ENCODE results near the gene THOC7. TPM values are rescaled to one million over a fixed set of nuclear protein-coding genes. Genes with fewer than 3 reads are reported as not detected.

The THOC7 gene
- total and polyA plus RNA-seq, 9 donors, result 48.6 to 64.1 (median 56.7) TPM

GRCh38 chr3:63886858-63887257 lies 23.3 kb upstream of the THOC7 start:
- no peak overlapping the region for H3K4me3 ChIP-seq (ENCODE audit: low read length)
- DNase-seq, result no peak
- no peaks in the 10 kb centered on the region for H3K9me3 ChIP-seq (replicated peaks; ENCODE audit: control insufficient read depth, low read depth, low read length)
- no peaks in the 10 kb centered on the region for H3K27me3 ChIP-seq (ENCODE audit: control insufficient read depth, insufficient read depth, low read length)
- peaks cover 2% of the 10 kb centered on the region for H3K36me3 ChIP-seq (ENCODE audit: control insufficient read depth, insufficient read depth, low read length)
- WGBS (ENCODE audit: insufficient coverage), result 81% methylated on average over 3 of the region's 3 CpGs
- H3K4me1 ChIP-seq (ENCODE audit: control insufficient read depth, insufficient read depth, low read length), result no peaks in the 10 kb centered on the region
- no peak overlapping the region for H3K27ac ChIP-seq (ENCODE audit: low read length)

GRCh38 chr3:63880653-63881052 lies 17.0 kb upstream of the THOC7 start:
- Histone ChIP-seq H3K4me3 (ENCODE audit: low read length) (no peak overlapping the region), H3K9me3 (replicated peaks; ENCODE audit: control insufficient read depth, low read depth, low read length) (no peaks in the 10 kb centered on the region), H3K27ac (ENCODE audit: low read length) (no peak overlapping the region), H3K27me3 (ENCODE audit: control insufficient read depth, insufficient read depth, low read length) (no peaks in the 10 kb centered on the region), H3K36me3 (ENCODE audit: control insufficient read depth, insufficient read depth, low read length) (no peaks in the 10 kb centered on the region), H3K4me1 (ENCODE audit: control insufficient read depth, insufficient read depth, low read length) (no peaks in the 10 kb centered on the region)
- no CpG with 5 or more reads among the region's 5 CpGs for WGBS (ENCODE audit: insufficient coverage)
- DNase-seq, result no peak

- H3K27me3 ChIP-seq (ENCODE audit: control insufficient read depth, insufficient read depth, low read length), result no peaks in the 10 kb centered on the region
- no peak for DNase-seq
- WGBS (ENCODE audit: insufficient coverage), result 83% methylated on average over 1 of the region's 2 CpGs
- H3K4me1 ChIP-seq (ENCODE audit: control insufficient read depth, insufficient read depth, low read length), result no peaks in the 10 kb centered on the region
- H3K4me3 ChIP-seq (ENCODE audit: low read length), result no peak overlapping the region
- H3K9me3 ChIP-seq (replicated peaks; ENCODE audit: control insufficient read depth, low read depth, low read length), result no peaks in the 10 kb centered on the region
- H3K27ac ChIP-seq (ENCODE audit: low read length), result no peak overlapping the region
- H3K36me3 ChIP-seq (ENCODE audit: control insufficient read depth, insufficient read depth, low read length), result peaks cover 2% of the 10 kb centered on the region
These were observed 14.9 kb upstream of the THOC7 start for GRCh38 chr3:63878394-63879060.

- Histone ChIP-seq H3K9me3 (replicated peaks; ENCODE audit: control insufficient read depth, low read depth, low read length) (no peaks in the 10 kb centered on the region), H3K4me1 (ENCODE audit: control insufficient read depth, insufficient read depth, low read length) (no peaks in the 10 kb centered on the region), H3K36me3 (ENCODE audit: control insufficient read depth, insufficient read depth, low read length) (peaks cover 2% of the 10 kb centered on the region), H3K4me3 (ENCODE audit: low read length) (no peak overlapping the region), H3K27me3 (ENCODE audit: control insufficient read depth, insufficient read depth, low read length) (no peaks in the 10 kb centered on the region), H3K27ac (ENCODE audit: low read length) (no peak overlapping the region)
- no CpG with 5 or more reads among the region's 3 CpGs for WGBS (ENCODE audit: insufficient coverage)
- no peak for DNase-seq
These were observed 14.3 kb upstream of the THOC7 start for GRCh38 chr3:63877737-63878393.

- no peaks in the 10 kb centered on the region for H3K4me1 ChIP-seq (ENCODE audit: control insufficient read depth, insufficient read depth, low read length)
- peaks cover 2% of the 10 kb centered on the region for H3K36me3 ChIP-seq (ENCODE audit: control insufficient read depth, insufficient read depth, low read length)
- WGBS (ENCODE audit: insufficient coverage), result no CpG with 5 or more reads among the region's 3 CpGs
- no peaks in the 10 kb centered on the region for H3K27me3 ChIP-seq (ENCODE audit: control insufficient read depth, insufficient read depth, low read length)
- no peak for DNase-seq
- H3K27ac ChIP-seq (ENCODE audit: low read length), result no peak overlapping the region
- no peaks in the 10 kb centered on the region for H3K9me3 ChIP-seq (replicated peaks; ENCODE audit: control insufficient read depth, low read depth, low read length)
- H3K4me3 ChIP-seq (ENCODE audit: low read length), result no peak overlapping the region
These were observed 12.7 kb upstream of the THOC7 start for GRCh38 chr3:63876260-63876659.

- no peak overlapping the region for H3K27ac ChIP-seq (ENCODE audit: low read length)
- no peaks in the 10 kb centered on the region for H3K4me1 ChIP-seq (ENCODE audit: control insufficient read depth, insufficient read depth, low read length)
- WGBS (ENCODE audit: insufficient coverage), result no CpG with 5 or more reads among the region's 2 CpGs
- no peaks in the 10 kb centered on the region for H3K27me3 ChIP-seq (ENCODE audit: control insufficient read depth, insufficient read depth, low read length)
- no peaks in the 10 kb centered on the region for H3K9me3 ChIP-seq (replicated peaks; ENCODE audit: control insufficient read depth, low read depth, low read length)
- no peak for DNase-seq
- peaks cover 2% of the 10 kb centered on the region for H3K36me3 ChIP-seq (ENCODE audit: control insufficient read depth, insufficient read depth, low read length)
- no peak overlapping the region for H3K4me3 ChIP-seq (ENCODE audit: low read length)
These were observed 11.9 kb upstream of the THOC7 start for GRCh38 chr3:63875510-63875909.

- H3K4me3 ChIP-seq (ENCODE audit: low read length), result no peak overlapping the region
- H3K36me3 ChIP-seq (ENCODE audit: control insufficient read depth, insufficient read depth, low read length), result peaks cover 2% of the 10 kb centered on the region
- WGBS (ENCODE audit: insufficient coverage), result 60% methylated on average over 1 of the region's 3 CpGs
- no peak for DNase-seq
- no peaks in the 10 kb centered on the region for H3K9me3 ChIP-seq (replicated peaks; ENCODE audit: control insufficient read depth, low read depth, low read length)
- no peaks in the 10 kb centered on the region for H3K27me3 ChIP-seq (ENCODE audit: control insufficient read depth, insufficient read depth, low read length)
- no peak overlapping the region for H3K27ac ChIP-seq (ENCODE audit: low read length)
- no peaks in the 10 kb centered on the region for H3K4me1 ChIP-seq (ENCODE audit: control insufficient read depth, insufficient read depth, low read length)
These were observed 11.2 kb upstream of the THOC7 start for GRCh38 chr3:63874769-63875168.

GRCh38 chr3:63872135-63872924 lies 8.7 kb upstream of the THOC7 start:
- no peak for DNase-seq
- Histone ChIP-seq H3K4me1 (ENCODE audit: control insufficient read depth, insufficient read depth, low read length) (no peaks in the 10 kb centered on the region), H3K4me3 (ENCODE audit: low read length) (no peak overlapping the region), H3K36me3 (ENCODE audit: control insufficient read depth, insufficient read depth, low read length) (peaks cover 2% of the 10 kb centered on the region), H3K9me3 (replicated peaks; ENCODE audit: control insufficient read depth, low read depth, low read length) (no peaks in the 10 kb centered on the region), H3K27ac (ENCODE audit: low read length) (no peak overlapping the region), H3K27me3 (ENCODE audit: control insufficient read depth, insufficient read depth, low read length) (no peaks in the 10 kb centered on the region)
- no CpG with 5 or more reads among the region's 2 CpGs for WGBS (ENCODE audit: insufficient coverage)

- Histone ChIP-seq H3K4me1 (ENCODE audit: control insufficient read depth, insufficient read depth, low read length) (no peaks in the 10 kb centered on the region), H3K9me3 (replicated peaks; ENCODE audit: control insufficient read depth, low read depth, low read length) (no peaks in the 10 kb centered on the region)
- WGBS (ENCODE audit: insufficient coverage), result no CpG with 5 or more reads among the region's 2 CpGs
These were observed 7.0 kb upstream of the THOC7 start for GRCh38 chr3:63870615-63871005.

GRCh38 chr3:63869940-63870614 lies 6.5 kb upstream of the THOC7 start:
- WGBS (ENCODE audit: insufficient coverage), result no CpG with 5 or more reads among the region's 3 CpGs
- Histone ChIP-seq H3K27me3 (ENCODE audit: control insufficient read depth, insufficient read depth, low read length) (no peaks in the 10 kb centered on the region), H3K9me3 (replicated peaks; ENCODE audit: control insufficient read depth, low read depth, low read length) (no peaks in the 10 kb centered on the region), H3K36me3 (ENCODE audit: control insufficient read depth, insufficient read depth, low read length) (peaks cover 5% of the 10 kb centered on the region), H3K27ac (ENCODE audit: low read length) (no peak overlapping the region), H3K4me3 (ENCODE audit: low read length) (no peak overlapping the region), H3K4me1 (ENCODE audit: control insufficient read depth, insufficient read depth, low read length) (no peaks in the 10 kb centered on the region)
- no peak for DNase-seq

More at GRCh38 chr3:63870615-63871005, 7.0 kb upstream of the THOC7 start:
- Histone ChIP-seq H3K36me3 (ENCODE audit: control insufficient read depth, insufficient read depth, low read length) (peaks cover 5% of the 10 kb centered on the region), H3K27me3 (ENCODE audit: control insufficient read depth, insufficient read depth, low read length) (no peaks in the 10 kb centered on the region), H3K27ac (ENCODE audit: low read length) (no peak overlapping the region), H3K4me3 (ENCODE audit: low read length) (no peak overlapping the region)
- no peak for DNase-seq

Data from muscle of leg (tissue), 11 donors.